K562 (cell line): ENCODE results near the gene ARID3A. TPM values are rescaled to one million over a fixed set of nuclear protein-coding genes. Genes with fewer than 3 reads are reported as not detected.

Source experiments
- BCOR ChIP-seq: fragments of 450-650 bp; IDR thresholded peaks from 2 replicates; pipeline ENCODE4 v1.6.1; 2016
- CHD4 ChIP-seq: fragments of 200-600 bp; sonication (generic); IDR thresholded peaks from 3 replicates; pipeline ENCODE4 v1.6.1; 2012; ENCODE audit warnings: low read depth, mild to moderate bottlenecking, mixed read lengths, low read length, inconsistent platforms; ENCODE audit not compliant: insufficient read depth, insufficient replicate concordance, poor library complexity, severe bottlenecking
- EGR1 ChIP-seq: fragments of 450-650 bp; conservative IDR thresholded peaks from 2 replicates; pipeline ENCODE4 v1.6.1; 2017; ENCODE audit warnings: mild to moderate bottlenecking
- HMG20A ChIP-seq: fragments of 450-650 bp; formaldehyde crosslinking; conservative IDR thresholded peaks from 2 replicates; pipeline ENCODE4 v1.4.0; 2020; ENCODE audit warnings: mild to moderate bottlenecking, mixed read lengths
- HMG20B ChIP-seq: fragments of 250-450 bp; sonication (Bioruptor Pico); IDR thresholded peaks from 2 replicates; pipeline ENCODE4 v1.5.0; 2021; ENCODE audit warnings: mild to moderate bottlenecking
- NEUROD1 ChIP-seq: fragments of 150-350 bp; IDR thresholded peaks from 2 replicates; pipeline ENCODE4 v1.6.1; 2014; ENCODE audit warnings: borderline replicate concordance, low read length, low read depth; ENCODE audit not compliant: partially characterized antibody
- SMARCA5 ChIP-seq: fragments of 450-650 bp; IDR thresholded peaks from 2 replicates; pipeline ENCODE4 v1.6.1; 2016
- SMARCE1 ChIP-seq: fragments of 450-650 bp; IDR thresholded peaks from 2 replicates; pipeline ENCODE4 v1.7.1; 2016; ENCODE audit warnings: mild to moderate bottlenecking
- TBP ChIP-seq: optimal IDR thresholded peaks from 2 replicates; pipeline ENCODE3; 2011; ENCODE audit warnings: low read depth, low read length, improper control_type of control experiment
- ZBTB12 ChIP-seq: fragments of 250-450 bp; sonication (Bioruptor Pico); IDR thresholded peaks from 2 replicates; pipeline ENCODE4 v1.4.0; 2020
- ZBTB2 ChIP-seq: fragments of 450-650 bp; IDR thresholded peaks from 2 replicates; pipeline ENCODE4 v1.6.1; 2016; ENCODE audit warnings: antibody characterized with exemption
- ZHX1 ChIP-seq: fragments of 150-350 bp; conservative IDR thresholded peaks from 2 replicates; pipeline ENCODE4 v1.6.1; 2014; ENCODE audit warnings: low read length
- polyA plus RNA-seq, 8 experiments: library from polyadenylated mRNA; depleted of rRNA in 4 of 8; stranded (reverse) in 5 of 8; unstranded in 3 of 8; fragments of >200 nt; fragmentation: Nextera tagmentation in 2 of 8; fragmentation: Illumina TruSeq in 1 of 8; extraction: Ambion mirVana in 2 of 8; extraction: Trizol in 1 of 8; gene quantifications; 2 replicates each; pipeline versions ENCODE4 v1.2.1 to v1.2.3, GENCODE V29; 2011 to 2014; ENCODE audit warnings: inconsistent platforms in 1 of 8, missing spikeins in 1 of 8
- total RNA-seq, 7 experiments: library from RNA; depleted of rRNA in 6 of 7; stranded (reverse); fragments of >200 nt in 6 of 7; fragmentation: Illumina TruSeq in 2 of 7; extraction: Trizol in 2 of 7; gene quantifications; 2 replicates each; pipeline versions ENCODE4 v1.2.1 to v1.2.3, GENCODE V29; 2011 to 2021; ENCODE audit warnings: low replicate concordance in 1 of 7

Gene ARID3A
- total and polyA plus RNA-seq, 9 of the 15 experiments (the other 6 are each of a cell fraction or from before 2014, with no cell fraction given), result 1.4 to 118 (median 31.2) TPM

- TF ChIP-seq ZBTB2 (no peak), TBP (no peak), ZBTB12 (CRISPR knock-in tag) (no peak), SMARCA5 (peak; percentile 53; the same call in 1 of the 2 replicates), CHD4 (peak; percentile 54), BCOR (peak; percentile 83), HMG20B (CRISPR knock-in tag) (no peak), EGR1 (no peak), ZHX1 (no peak), NEUROD1 (no peak), HMG20A (CRISPR knock-in tag) (no peak), SMARCE1 (no peak)
- TF ChIP-seq, all 486 proteins: peak for 9
Measured at GRCh38 chr19:943551-944170, 17.8 kb downstream of the ARID3A start (continued).
